Measurements from ENCODE around the gene MAP4K5.

The MAP4K5 gene

DNA sequence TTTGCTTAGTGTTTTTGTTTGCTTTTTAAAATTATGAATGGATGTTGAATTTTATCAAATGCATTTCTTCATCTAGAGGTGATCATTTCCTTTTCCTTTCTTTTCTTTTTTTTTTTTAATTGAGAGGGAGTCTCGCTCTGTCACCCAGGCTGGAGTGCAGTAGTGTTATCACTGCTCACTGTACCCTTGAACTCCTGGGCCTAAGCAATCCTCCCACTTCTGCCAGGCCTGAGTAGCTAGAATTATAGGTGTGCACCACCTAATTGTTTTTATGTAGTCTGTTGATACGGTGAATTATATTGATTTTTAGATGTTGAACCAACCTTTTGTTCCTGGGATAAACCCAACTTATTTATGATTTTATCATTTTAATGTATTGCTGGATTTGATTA is 134.2 kb downstream of the MAP4K5 start:
- no peak for DNase-seq

GRCh38 chr14:50397390-50398188 is 134.8 kb downstream of the MAP4K5 start:
- peak; percentile 2 for DNase-seq

GRCh38 chr14:50396631-50397389 is 135.6 kb downstream of the MAP4K5 start, which contains the start of gene CDKL1:
Gene CDKL1 (minus strand): TSS chr14:50396881. CDS start chr14:50395868, 1,013 bp downstream.
- peak; percentile 72 for DNase-seq

DNA sequence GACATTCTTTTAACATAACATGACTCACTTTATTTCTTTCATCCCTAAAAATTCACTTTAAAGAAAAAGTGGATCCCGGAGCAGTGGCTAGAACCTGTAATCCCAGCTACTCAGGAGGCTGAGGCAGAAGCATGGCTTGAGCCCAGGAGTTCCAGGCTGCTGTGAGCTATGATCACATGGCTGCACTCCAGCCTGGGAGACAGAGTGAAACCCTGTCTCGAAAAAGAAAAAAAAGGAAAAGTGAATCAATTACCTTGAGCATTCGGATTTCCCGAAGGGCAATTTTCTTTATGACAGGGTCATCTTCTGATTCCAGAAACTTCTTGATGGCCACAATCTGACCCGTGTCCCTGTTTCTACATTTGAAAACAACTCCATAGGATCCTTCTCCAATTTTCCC is 136.9 kb downstream of the MAP4K5 start:
- no peak for DNase-seq

- DNase-seq, result no peak
Observed at GRCh38 chr14:50394713-50395112, 137.7 kb downstream of the MAP4K5 start.

- no peak for DNase-seq
Observed at GRCh38 chr14:50389668-50390441, 142.5 kb downstream of the MAP4K5 start.

- no peak for DNase-seq
Observed at GRCh38 chr14:50388256-50388931, 144.0 kb downstream of the MAP4K5 start.

- no peak for DNase-seq
Observed at GRCh38 chr14:50387548-50387947, 144.8 kb downstream of the MAP4K5 start.

GRCh38 chr14:50383618-50384225 is 148.6 kb downstream of the MAP4K5 start:
- no peak for DNase-seq

GRCh38 chr14:50381823-50382287 is 150.5 kb downstream of the MAP4K5 start:
- DNase-seq, result no peak

DNA sequence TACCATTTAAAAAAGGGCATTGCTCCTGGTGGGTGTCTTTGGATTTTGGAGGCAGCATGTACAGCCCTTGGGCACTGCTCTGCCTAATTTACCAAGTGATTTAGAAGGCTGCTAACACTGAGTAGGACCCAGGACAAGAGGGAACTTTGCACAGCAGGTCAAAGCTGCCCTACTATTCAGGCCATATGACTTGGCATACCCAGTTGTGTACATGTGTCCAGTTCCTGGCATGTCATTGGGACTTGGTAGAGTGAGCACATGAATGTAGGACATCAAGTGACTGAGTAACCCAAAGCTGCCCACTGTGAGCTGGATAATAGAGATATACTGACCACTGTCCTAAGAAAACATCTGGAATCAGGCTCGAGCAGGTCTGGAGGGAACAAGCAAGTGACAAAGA is 151.4 kb downstream of the MAP4K5 start:
- no peak for DNase-seq

- DNase-seq, result no peak
Observed at GRCh38 chr14:50380455-50380854, 151.9 kb downstream of the MAP4K5 start.

- no peak for DNase-seq
Observed at GRCh38 chr14:50379563-50379962, 152.8 kb downstream of the MAP4K5 start.

DNA sequence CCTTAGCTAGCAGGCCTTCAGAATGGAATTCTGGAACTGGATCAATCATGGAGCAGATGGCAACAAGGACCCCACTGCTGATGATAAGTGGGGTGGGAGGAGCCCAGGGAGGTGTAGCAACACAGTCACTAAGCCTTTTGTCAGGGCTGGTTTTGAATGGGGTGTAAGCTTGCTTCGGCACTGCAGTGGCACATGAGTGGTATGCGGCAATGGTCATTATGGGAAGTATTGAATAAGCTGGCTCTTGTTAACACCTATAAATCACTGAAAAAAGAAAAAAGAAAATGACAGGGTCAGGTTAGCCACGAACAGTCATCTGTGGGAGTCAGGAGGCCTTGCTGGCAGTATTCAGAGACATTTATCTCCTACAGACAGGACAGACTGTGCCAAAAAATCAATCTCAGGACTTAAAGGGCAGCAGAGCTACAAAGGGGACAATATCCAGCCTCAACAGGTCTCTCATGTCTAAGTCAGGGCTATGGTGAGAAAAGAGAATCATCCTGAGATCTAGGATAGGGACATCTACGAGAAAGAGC is 154.8 kb downstream of the MAP4K5 start:
- DNase-seq, result no peak

GRCh38 chr14:50375760-50376159 is 156.6 kb downstream of the MAP4K5 start:
- DNase-seq, result no peak

GRCh38 chr14:50373959-50374358 is 158.4 kb downstream of the MAP4K5 start:
- no peak for DNase-seq

- no peak for DNase-seq
Observed at GRCh38 chr14:50371546-50371945, 160.8 kb downstream of the MAP4K5 start.

All from stimulated activated CD4-positive, alpha-beta T cell treated with anti-CD3 and anti-CD28 coated beads, Interleukin-15, amount 100 ng/mL, for 24 hours (primary cell).